Stimulated activated CD4-positive, alpha-beta T cell treated with anti-CD3 and anti-CD28 coated beads, Interleukin-1b, Interleukin-23, amount 100 ng/mL, for 4 hours (primary cell): ENCODE measurements around the gene FOXP2.
"Not testable (repeated sequence)": the region's sequence is repeated elsewhere in the genome, so short reads cannot be mapped to it uniquely, and the experiment has no call there.

Experiments used
- DNase-seq, 2 donors: peaks; one replicate each; pipeline ENCODE4 v3.0.0-alpha.2; 2020; ENCODE audit warnings: low read depth in 2 of 2

The FOXP2 gene

DNA sequence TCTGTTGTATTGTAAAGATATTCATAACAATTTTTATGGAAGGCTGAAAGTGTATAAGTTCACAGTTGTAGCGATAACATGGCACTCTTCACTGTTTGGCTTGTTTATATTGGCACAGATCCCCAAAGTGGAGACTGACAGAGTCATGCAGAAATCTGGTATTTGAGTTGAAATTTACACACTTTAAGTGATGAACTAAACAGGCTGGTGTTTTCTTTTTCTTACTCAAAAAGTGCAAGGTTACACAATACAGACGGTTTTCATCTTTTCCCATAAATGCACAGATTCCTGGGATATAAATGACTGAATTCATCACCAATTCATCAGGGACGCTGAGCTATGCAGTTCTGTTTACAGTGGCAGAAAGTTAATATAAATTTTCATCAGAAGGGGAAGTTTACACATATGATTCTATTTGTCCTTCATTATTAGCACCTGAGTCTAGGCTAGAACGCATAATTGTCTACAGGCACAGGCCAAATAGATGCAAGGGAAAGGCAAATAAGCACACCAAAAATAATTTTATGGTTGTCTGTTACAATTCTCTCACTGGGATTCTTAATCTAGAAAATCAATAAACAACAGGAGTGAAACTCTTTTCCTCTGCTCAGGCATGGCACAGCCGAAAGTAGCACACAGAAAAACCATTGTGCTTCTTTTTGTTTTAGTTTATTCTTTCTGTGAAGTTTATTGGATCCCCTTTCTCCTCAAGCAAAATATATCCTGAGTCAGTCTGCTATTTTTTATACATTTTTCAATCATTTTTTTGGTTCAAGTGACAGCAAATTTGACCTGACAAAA, 88.0 kb downstream of the FOXP2 start:
- DNase-seq, result no peak

- no peak for DNase-seq
Observed at GRCh38 chr7:114504586-114504985, 90.0 kb downstream of the FOXP2 start.

GRCh38 chr7:114507381-114507780, 92.8 kb downstream of the FOXP2 start:
- no peak for DNase-seq

DNA sequence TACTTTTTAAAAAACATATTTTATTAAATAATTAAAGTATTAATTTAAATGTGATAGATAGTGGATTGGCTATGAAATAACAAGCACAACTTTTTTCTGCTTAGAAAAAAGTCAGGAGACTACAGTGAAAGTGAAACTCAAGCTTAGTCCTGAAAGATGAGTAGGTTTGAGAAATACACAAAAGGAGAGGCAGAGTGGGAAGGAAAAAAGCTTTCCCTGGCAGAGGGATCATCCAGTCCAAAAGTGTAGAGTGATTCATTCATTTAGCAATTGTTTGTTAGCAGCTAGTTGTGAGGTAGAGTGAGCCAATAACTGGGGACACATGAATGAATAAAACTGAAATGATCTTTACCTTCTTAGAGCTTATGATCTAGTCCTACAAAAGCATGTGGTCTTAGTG, 93.5 kb downstream of the FOXP2 start:
- DNase-seq, result no peak

DNA sequence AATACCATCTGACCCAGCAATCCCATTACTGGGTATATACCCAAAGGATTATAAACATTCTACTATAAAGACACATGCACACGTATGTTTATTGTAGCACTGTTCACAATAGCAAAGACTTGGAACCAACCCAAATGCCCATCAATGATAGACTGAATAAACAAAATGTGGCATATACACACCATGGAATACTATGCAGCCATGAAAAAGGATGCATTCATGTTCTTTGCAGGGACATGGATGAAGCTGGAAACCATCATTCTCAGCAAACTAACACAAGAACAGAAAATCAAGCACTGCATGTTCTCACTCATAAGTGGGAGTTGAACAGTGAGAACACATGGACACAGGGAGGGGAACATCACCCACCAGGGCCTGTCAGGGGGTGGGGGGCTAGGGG, 96.2 kb downstream of the FOXP2 start:
- not testable (repeated sequence) for DNase-seq

- DNase-seq, result no peak
Observed at GRCh38 chr7:114519240-114519639, 104.6 kb downstream of the FOXP2 start.

- DNase-seq, result no peak
Observed at GRCh38 chr7:114522081-114522480, 107.5 kb downstream of the FOXP2 start.

DNA sequence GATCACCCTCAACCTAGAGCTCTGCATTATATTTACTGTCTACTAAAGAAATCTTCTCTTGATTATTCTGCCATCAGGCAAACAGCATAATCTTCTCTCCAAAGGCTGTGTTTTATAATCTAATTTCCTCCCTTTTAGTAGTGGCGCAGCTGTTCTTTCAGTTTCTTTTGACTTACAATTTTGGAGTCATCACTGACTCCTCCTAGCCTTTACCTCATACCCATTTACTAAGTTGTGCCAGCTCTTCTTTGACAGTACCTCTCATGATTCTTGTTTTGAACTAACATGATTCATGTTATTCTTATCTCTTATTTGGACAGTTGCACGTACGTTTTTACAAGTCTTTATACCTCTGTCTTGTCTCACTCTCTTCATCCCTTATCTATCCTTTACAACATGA, 113.0 kb downstream of the FOXP2 start:
- DNase-seq, result no peak

- no peak for DNase-seq
Observed at GRCh38 chr7:114530057-114530611, 115.5 kb downstream of the FOXP2 start.

DNA sequence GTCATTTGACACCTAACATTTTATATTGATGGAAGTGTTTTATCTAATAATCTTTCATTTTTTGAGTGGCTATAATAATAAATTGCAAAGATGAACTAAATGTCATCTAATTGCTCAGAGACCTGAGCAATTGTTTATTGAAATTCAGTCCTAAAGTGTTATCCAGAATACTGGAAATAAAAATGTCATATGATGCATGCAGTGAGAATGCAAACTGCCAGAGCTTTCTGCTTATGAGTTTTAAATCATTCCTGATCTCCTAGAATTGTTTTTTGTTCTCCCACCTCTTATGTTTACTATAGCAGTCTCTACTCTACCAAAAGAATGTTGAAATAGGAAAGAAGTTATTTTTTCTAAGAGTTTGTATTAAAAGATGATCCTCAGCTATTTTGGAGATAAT, 116.7 kb downstream of the FOXP2 start:
- no peak for DNase-seq

- DNase-seq, result no peak
Observed at GRCh38 chr7:114533131-114533530, 118.5 kb downstream of the FOXP2 start.

GRCh38 chr7:114534953-114535352, 120.3 kb downstream of the FOXP2 start:
- DNase-seq, result no peak

DNA sequence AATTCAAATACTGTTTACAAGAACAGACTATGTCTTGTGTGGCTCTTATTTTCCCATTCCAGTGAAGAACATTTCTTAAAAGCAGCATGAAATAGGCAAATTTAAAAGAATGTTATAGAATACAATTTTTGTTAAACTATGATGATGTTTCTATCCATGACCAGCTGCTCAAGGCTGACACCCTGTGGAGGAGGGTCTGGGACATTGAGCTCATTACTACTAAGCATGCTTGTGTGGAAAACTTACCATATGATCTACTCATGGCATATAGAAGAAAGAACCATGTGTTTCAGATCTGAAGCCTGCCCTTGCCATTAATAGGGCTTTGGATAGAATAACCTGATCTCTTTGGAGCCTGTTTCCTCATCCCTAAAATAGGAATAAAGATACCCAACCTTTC, 125.0 kb downstream of the FOXP2 start:
- DNase-seq, result no peak

- DNase-seq, result no peak
Observed at GRCh38 chr7:114540291-114540690, 125.7 kb downstream of the FOXP2 start.

DNA sequence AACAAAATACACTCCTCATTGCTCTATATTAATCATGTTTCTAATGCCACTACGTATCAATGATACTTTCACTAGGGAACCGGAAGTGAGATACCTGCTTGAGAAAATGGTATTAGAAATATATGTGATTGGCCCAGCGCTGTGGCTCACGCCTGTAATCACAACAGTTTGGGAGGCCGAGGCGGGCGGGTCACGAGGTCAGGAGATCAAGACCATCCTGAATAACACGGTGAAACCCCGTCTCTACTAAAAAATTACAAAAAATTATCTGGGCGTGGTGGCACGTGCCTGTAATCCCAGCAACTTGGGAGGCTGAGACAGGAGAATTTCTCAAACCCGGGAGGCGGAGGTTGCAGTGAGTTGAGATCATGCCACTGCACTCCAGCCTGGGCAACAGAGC, 132.7 kb downstream of the FOXP2 start:
- DNase-seq, result not testable (repeated sequence)

- DNase-seq, result no peak
Observed at GRCh38 chr7:114548081-114548980, 133.7 kb downstream of the FOXP2 start.

DNA sequence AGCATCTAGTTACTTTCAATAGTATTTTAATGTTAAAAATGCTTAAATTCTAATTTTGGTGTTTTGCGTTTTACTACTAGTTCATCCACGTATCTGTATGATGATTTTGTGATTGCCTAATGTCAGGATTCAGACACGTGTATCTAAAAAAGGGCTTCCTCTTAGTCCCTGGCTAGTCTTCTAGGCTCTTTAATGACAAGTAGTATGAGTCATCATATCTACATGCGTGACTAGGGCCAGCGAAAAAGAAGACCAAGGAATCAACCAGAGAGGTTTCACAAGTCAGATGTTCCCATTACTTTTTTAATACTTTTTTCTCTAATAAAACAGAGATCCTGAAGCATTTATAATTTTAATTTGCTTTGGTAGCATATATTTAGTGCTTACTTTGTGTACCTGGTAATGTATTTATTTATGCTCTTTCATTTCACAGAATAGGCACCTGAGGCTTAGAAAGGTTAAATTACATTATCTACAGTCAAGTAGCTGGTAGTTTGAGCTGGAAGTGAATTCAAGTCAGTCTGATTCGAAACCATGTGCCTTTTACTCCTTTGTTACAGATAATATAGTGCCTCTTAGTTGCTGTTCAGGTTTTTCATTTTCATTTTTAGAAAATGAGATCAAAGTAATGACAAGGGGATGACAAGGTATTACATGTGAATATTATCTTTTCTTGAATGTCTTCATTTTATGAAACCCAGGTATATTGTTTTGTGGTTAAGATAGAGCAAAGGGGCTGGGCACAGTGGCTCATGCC, 140.3 kb downstream of the FOXP2 start:
- DNase-seq, result no peak

GRCh38 chr7:114567416-114567815, 152.8 kb downstream of the FOXP2 start:
- DNase-seq, result no peak

GRCh38 chr7:114569220-114569619, 154.6 kb downstream of the FOXP2 start:
- no peak for DNase-seq

DNA sequence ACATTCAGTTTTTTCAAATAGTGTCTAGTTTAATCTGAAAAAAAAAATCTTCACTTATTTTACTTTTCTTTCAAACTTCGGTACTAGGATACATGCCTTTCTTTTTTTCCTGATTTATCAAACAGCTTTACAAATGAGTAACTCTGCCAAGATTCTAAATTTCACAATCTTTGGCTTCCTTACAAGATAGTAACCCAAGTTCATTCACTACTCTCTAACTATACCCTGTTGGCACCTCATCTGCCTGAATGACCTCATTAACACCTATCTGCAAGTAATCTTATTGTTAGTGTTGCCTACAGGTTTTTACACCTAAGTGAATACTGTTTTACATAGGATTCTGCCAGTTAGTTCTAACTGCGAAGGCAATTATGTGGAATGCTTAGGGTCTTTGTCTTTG, 159.8 kb downstream of the FOXP2 start:
- DNase-seq, result no peak

DNA sequence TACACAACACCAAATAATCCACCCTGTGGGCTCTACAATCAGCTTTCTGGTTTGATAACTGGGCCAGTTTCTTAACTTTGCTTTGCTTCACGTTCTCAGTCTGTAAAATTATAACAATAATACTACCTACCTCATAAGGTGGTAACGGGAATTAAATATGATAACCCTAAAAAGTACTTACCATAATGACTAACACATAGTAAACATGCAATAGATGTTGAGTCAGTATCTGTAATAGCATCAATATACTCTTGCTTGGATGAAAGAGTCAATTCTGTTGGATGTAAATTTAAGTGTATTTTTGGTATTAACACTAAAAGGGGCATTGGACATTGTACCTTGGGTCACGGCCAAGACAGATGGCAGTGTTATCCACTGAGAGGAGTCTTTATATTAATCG, 160.5 kb downstream of the FOXP2 start:
- DNase-seq, result no peak

DNA sequence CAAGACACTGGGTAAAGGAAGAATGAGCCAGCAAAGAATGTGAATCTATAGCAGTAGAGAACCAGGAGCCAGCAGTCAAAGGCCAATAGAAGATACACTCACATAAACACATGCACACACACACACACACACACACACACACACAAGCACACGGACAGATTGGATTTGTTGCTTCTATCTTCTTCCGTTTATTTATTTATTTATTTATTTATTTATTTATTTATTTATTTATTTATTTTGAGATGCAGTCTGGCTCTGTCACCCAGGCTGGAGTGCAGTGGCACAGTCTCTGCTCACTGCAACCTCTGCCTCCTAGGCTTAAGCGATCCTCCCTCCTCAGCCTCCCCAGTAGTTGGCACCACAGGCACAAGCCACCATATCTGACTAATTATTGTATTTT, 166.3 kb downstream of the FOXP2 start:
- not testable (repeated sequence) for DNase-seq
